Right kidney (tissue), 1 donor: ENCODE results near the gene PLCXD1.
"Not testable (repeated sequence)": the region's sequence is repeated elsewhere in the genome, so short reads cannot be mapped to it uniquely, and the experiment has no call there.

Experiments
- DNase-seq: peaks from one replicate; pipeline ENCODE4 v3.0.0-alpha.2; 2016

Gene PLCXD1

DNA sequence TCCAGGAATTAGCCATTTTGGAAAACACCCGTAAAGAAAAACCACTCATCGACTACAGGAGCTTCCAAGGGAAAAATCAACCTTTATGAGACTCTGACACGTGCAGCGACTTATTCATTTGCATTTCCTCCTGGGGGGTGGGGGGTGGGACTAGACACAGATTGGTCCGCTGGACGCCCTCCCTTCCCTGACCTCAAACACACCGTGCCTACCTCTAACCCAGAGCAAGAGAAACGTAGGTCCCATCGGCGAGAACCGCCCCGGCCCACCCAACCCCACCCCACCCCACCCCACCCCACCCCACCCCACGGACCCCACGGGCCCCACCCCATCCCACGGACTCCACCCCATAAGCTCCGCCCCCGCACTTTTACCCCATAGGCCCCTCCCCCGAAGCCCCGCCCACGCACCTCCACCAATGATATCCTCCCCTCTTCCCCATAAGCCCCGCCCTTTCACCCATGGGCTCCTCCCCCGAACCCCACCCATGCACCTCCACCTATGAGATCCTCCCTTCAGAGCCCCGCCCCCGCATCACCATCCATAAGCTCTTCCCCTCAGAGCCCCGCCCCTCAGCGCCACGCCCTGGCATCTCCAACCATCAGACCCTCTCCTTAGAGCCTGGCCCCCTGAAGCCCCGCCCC, 36.4 kb downstream of the PLCXD1 start:
- DNase-seq = no peak

DNA sequence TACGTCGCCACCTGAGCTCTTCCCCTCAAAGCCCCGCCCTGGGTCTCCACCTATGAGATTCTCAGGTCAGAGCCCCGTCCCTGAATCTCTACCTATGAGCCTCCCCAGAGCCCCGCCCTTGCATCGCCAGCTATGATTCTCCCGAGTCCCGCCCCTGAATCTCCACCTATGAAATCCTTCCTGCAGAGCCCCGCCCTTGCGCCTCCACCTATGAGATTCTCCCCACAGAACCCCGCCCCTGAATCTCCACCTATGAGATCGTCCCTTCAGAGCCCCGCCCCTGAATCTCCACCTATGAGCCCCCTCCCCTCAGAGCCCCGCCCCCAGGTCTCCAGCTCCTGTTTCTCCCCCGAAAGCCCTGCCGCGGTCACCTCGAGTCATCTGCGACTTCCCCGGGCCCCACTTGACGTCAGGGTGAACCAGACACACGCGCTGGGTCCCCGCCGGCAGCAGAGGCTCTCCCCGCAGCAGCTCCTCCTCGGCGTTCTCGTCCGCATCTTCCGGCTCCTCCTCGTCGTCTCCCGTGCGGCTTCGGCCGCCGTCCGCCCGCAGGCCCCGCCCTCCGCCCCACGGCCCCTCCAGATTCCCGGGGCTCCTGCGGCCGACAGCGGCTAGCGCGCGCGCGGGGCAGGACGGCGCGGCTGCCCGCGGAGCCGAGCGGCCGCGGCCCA, 37.0 kb downstream of the PLCXD1 start:
- DNase-seq = peak; percentile 85

DNA sequence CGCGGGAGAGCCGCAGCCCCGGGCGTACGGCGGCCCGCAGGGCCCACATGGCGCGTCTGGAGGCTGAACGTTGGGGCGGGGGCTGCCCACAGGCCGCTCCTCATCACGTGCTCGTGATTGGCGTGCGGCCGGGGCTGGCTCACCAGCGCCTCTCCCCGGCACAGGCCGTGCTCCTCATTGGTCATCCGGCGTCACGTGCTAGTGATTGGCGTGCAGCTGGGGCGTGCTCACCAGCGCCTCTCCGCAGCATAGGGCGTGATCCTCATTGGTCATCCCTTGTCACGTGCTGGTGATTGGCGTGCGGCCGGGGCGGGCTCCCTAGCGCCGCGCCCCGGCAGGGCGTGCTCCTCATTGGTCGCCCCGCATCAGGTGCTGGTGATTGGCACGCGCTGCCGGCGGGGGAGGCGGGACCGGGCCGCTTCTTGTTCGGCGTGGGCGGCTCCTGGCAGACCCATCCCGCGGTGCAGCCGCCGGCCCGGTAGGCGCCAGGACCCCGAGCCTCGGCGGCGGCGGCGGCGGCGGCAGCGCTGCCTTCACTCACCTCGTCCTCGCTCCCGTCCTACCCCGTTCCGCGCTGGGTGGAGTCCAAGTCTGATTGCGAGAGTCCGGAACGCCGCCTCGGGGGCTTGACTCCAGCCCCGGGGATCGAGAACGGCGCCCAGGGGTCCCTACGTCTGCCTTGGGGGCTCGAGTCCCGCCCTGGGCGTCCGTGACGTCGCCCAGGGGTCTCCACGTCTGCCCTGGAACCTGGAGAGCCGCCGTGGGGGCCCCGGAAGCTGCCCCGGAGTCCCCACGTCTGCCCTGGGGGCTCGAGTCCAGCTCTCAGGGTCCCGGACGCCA, 37.8 kb downstream of the PLCXD1 start, which contains the start of gene GTPBP6:
TSS of gene GTPBP6 (minus strand) at position 58 of the 840 bp plus-strand sequence. CDS start at position 49, 9 bp downstream.
- DNase-seq = peak; percentile 96

DNA sequence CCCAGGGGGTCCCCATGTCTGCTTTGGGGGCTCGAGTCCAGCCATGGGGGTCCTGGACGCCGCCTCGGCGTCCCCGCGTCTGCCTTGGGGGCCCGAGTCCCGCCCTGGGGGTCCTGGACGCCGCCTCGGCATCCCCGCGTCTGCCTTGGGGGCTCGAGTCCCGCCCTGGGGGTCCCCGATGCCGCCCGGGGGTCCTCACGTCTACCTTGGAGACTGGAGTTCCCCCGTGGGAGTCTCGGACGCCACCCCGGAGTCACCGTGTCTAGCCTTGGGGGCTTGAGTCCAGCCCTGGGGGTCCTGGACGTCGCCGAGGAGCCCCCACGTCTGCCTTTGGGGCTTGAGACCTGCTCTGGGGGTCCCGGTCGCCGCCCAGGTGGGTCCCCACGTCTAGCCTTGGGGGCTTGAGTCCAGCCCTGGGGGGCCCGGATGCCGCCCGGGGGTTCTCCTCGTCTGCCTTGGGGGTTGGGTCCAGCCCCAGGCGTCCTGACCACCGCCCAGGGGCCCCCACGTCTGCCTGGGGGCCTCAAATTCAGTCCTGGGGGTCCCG, 38.5 kb downstream of the PLCXD1 start:
- peak; percentile 50 for DNase-seq

DNA sequence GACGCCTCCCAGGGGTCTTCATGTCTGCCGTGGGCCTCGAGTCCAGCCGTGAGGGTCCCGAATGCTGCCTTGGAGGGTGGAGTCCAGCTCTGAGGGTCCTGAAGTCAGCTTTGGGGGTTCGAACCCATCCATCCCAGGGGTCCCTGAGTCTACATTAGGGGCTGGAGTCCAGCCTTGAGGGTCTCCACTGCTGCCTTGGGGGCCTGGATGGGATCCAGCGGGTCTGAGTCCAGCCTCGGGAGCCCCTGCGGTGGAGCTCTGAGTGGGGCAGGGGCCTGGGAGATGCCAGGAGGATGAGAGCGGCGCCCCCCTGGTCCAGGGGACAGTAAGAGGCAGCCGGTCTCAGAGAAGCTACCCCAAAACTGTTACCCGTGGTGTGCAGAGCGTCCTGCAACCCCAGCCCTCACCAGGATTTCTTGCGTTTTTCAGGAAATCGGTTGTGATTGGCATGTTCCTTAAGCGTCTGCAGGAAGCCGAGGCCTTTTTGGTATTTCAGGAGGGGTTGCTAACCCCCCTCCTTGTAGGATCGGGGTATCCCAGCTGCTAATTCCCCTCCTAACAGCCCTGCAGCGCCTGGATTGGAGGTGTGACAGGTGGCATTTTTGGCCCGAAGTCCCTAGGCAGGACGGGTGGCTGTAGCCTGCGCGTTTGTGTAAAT, 39.1 kb downstream of the PLCXD1 start:
- DNase-seq = peak; percentile 46

DNA sequence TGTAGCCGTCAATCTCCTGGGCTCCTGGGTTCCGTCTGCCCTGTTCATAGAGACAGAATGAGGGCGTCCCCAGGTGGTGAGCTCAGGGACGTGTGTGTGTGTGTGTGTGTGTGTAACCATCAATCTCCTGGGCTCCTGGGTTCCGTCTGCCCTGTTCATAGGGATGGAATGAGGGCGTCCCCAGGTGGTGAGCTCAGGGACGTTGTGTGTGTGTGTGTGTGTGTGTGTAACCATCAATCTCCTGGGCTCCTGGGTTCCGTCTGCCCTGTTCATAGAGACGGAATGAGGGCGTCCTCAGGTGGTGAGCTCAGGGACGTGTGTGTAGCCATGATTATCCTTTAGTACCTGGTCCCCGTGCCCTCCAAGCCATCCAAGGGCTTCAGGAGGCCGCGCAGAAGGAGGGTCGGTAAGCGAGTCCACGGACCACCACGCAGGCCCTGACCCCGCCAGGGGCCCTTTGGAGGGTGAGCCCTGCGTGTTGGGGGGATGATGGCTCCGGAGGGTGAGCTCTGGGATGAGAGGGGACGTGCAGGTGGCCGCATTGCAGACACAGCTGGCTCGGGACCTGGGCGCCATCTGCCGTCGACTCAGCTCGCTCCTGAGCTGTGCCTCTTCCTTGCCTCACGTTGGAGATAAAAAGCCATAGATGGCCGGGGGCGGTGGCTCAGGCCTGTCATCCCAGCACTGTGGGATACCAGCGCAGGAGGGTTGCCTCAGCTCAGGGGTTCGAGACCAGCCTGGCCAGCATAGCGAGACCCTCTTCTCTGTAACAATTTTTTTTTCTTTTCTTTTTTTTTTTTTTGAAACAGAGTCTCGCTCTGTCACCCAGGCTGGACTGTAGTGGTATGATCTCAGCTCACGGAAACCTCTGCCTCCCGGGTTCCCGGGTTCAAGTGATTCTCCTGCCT, 42.8 kb downstream of the PLCXD1 start:
- peak; percentile 59 for DNase-seq

DNA sequence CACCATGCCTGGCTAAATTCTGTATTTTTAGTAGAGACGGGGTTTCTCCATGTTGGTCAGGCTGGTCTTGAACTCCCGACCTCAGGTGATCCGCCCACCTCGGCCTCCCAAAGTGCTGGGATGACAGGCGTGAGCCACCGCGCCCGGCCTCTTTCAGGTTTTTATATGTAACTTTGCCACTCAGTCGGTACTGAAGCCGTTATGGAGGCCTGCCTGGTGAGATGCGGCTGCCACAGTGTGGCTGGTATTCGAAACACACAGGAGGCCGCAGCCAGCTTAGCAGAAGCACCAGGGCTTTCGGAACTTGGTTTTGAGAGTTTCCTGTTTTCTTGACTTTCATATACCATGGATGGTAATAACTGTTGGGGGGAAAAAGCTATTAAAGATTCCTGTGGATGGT, 43.5 kb downstream of the PLCXD1 start:
- not testable (repeated sequence) for DNase-seq

DNA sequence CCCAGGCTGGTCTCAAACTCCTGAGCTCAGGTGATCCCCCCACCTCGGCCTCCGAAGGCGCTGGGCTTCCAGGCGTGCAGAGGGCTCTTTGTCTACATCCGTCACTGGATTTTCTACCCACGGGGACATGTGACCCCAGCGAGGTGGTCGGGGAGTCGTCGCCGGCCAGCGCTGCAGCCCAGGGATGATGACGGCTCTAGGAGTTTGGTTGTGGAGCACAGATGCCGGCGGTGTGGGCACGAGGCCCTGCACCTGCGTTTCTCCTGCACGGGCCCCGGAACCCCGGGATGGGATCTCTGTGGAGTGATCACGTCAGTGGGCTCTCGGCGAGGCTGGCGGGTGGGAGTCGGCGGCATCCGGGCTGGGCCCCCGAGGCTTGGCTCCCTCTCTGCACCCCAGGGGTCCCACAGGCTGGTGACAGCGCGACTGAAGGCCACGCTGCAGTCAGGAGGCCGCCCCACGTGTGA, 46.5 kb downstream of the PLCXD1 start:
- no peak for DNase-seq

DNA sequence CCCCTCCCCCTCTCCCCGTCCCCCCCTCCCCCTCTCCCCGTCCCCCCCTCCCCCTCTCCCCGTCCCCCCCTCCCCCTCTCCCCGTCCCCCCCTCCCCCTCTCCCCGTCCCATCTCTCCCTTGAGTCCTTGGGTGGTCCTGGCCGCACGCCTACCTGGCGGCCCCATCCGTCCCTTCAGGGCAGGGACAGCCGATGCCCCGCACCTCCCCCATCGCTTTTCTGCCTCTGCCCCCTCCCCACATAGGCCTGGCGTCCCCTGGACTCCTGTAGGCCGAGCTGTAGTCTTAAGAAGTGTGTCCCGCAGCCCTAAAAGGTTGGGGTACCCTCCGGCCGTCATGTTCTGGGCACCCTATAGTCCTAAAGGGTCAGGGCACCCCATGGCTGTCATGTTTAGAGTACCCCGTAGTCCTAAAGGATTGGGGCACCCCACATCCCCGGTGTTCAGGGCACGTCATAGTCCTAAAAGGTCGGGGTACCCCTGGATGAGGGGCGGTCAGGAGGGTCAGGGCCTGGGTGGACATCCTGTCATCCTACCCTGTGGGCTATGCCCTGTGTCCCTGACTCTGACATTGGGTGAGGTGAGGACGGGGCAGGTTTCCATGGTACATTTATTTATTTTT, 48.2 kb downstream of the PLCXD1 start:
- DNase-seq = no peak

DNA sequence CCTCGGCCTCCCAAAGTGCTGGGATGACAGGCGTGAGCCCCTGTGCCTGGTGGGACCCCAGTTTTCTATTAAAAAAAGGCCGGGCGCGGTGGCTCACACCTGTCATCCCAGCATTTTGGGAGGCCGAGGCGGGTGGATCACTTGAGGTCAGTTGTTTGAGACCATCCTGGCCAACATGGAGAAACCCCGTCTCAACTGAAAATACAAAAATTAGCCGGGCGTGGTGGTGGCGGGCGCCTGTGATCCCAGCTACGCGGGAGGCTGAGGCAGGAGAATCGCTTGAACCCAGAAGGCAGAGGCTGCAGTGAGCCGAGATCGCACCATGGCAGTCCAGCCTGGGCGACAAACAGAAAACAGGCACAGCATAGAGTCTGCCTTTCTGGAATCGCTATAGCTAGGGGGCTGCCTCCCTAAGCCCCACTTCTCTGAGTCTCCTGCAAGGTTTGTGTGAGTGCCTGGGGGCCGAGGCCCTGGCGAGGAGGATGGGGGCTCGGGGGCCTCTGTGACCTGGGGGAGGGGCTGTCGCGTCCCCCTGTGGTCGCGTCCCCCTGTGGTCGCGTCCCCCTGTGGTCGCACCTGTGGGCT, 49.1 kb downstream of the PLCXD1 start:
- DNase-seq = not testable (repeated sequence)

DNA sequence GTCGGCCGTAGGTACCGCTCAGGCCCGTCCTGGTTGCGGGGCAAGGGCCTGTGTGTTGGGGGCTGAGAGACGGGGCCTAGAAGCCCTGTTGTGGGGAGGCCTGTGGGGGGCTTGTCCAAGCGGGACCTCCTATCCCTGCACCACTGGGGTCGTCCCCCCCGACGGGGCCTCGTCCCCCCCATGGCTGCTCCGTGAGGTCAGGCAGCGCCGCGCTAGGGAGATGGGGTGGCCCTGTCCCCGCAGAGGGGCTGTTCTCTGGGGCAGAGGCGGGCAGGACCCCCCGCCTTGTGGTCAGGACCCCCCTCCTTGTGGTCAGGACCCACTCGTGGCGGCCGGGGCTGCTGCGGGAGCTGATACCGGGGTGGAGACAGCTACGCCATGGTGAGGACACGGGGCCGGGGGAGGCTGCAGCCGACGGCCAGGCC, 49.6 kb downstream of the PLCXD1 start:
- DNase-seq = no peak

DNA sequence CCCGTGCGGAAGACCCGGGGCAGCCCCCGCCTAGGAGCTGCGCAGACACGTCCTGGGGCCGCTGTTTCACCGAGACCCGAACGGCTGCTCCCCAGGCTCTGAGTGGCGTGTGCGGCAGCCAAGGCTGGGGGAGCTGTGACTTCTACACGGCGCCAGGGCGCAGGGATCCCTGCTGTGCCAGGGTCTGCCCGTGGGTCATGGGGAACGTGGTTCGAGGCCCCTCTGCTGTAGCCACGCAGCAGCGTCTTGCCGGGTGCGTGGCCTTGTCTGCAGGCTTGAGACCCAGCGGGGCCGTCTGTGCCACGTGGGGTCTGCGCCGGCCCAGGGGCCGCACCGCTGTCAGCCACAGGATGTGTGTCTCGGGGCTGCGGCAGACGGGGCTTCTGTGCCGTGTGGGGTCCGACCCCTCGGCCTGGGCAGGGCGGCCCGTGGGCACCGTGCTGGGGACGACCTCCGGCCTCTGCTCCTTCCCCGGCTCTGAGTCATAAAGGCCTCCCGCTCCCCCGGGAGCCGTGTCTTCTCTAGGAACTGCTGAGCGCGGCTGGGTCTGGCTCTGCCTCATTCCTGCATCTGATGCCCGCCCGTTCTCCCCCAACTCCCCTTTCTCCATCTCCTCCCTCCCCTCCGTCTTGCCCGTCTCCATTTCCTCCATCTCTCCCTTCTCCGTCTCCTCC, 50.1 kb downstream of the PLCXD1 start:
- DNase-seq = peak; percentile 66

DNA sequence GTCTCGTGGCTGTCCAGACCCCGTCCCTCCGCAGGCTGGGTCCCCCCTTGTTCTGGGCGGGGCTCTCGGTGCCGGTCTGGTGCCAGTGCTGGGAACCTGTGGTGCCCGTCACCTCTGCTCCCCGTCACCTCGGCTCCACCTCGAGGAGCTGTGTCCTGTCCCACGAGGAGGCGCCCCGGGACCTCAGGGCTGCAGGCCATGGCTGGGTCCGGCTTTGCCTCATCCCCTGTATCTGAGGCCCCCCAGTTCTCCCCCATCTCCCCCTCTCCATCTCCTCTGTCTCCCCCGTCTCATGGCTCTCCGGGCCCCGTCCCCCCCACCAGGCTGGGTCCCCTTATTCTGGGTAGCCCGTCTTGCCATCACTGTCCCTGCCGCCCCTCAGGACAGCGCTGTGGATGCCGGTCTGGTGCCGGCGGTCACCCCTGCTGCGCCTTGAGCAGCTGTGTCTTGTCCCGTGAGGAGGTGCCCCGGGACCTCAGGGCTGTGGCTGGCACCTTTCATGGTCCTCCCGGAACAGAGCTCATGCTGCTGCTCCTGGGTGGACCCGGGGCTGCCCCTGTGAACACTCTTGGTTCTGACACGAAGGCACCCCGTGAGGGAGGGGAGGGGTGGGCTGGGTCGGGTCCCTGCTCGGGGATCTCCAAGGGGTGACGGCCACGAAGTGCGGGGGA, 50.8 kb downstream of the PLCXD1 start:
- DNase-seq = no peak

DNA sequence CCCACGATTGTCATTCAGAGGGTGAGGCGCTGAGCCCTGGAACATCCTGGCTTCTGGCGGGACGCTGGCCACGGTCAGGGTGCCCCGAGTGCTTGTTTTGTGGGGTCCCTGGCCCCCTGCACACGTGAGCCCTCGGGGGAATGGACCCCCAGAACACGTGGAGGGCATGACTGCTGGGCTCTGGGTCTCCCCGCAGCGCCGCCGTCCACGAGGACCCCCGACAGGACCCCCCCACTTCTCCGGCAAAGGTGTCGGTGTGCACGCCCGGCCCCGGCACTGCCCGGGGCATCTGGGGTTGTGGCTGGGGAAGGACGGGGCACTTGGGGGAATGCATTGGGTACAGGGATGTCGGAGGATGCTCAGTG, 51.3 kb downstream of the PLCXD1 start:
- no peak for DNase-seq

DNA sequence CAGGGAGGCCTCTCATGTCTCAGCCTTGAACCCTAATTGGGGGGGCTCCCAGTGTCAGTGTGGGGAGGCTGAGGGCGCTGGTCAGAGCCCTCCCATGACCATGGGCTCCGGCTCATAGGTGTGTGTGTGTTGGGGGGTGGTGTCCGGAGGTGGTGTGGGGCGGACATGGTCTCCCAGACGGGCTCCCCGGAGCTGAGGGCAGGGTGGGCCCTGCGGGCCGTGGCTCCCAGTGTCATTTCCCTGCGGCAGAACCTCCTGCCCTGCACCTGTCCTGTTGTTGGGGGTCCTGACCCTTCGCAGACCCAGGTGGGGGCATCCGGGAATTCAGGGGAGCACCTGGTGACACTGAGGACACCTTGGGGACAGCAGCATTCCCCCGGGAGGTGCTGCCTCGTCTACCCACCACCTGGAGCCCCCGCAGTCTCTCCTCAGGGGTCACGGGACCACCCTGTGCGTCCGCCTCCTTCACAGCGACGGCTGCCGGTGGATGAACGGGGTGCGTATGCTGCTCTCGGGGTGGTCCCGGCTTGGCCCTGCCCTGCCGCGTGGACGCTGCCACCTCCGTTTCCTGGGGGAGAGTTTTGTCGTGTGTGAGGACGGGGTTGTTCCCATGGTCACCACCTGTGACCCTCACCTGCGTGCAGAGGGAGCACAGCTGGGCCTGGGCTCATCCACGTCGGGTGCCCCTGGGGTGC, 51.9 kb downstream of the PLCXD1 start:
- DNase-seq = no peak

DNA sequence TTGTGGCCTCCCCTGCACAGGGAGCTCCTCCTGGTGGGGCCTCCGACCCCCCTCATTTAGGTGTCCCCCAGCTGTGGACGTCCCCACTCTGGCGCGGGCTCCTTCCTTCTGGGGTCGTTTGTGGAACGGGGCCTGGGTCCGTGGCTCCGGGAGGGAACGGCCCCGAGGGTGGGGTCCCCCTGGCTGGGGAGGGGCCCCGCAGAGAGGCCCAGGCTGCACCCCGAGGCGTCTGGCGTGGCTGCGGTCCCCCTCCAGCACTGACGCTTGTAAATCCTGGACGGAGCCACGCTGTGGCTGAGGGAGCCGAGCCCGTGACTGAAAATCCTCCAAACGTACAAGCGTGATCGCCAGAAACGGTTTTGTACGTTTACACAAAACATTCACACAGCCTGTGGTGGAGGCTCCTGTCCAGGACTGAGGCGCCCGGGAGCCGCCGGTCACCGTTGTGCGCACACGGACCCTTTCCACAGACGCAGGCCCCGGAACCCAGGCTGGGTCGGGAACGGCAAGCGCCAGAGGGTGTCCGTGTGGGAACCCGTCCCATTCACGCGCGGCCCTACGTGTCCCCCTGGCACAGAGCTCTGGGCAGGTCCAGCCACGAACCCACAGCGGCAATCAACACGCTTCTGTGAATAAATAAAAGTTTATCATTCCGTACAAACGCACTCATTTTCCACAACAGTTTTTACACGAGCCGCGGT, 52.6 kb downstream of the PLCXD1 start:
- DNase-seq = no peak

DNA sequence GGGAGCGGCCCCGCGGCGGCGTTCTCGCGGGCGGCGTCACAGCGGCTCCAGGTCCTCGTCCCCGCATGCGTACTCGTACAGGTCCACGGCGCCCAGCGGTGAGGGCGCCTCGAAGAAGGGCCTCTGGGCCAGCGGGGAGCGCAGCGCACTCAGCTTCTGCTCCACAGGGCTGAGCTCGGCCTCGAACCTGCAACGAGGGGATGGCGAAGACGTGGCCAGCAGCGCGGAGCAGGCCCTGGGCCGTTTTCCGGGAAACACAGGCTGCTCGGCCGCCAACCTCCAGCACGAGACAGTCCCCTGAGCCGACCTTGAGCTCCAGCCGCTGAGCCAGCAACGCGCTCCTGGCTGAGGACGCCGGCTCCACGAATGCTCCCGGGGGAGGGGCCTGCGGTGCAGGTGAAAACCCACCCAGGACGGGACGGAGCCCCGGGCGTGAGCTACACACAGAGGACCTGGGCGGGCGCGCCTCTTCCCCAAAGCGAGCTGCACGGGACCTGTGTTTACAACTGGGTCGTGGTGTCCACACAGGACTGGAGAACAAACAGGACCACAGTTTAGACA, 53.2 kb downstream of the PLCXD1 start:
- DNase-seq = no peak
